CD8-positive, alpha-beta memory T cell (primary cell): ENCODE results near the gene GRIN3B. TPM values are rescaled to one million over a fixed set of nuclear protein-coding genes. Genes with fewer than 3 reads are reported as not detected.

Experiments
- CTCF ChIA-PET: fragments of 350-600 bp; sonication (Branson Sonifier 250); formaldehyde crosslinking; loops from one replicate; lab custom pipeline; 2021; ENCODE audit warnings: antibody characterized with exemption; lab: Charles Lee
- POLR2A ChIA-PET: fragments of 350-600 bp; sonication (Branson Sonifier 250); formaldehyde crosslinking; loops from one replicate; lab custom pipeline; 2021; ENCODE audit warnings: antibody characterized with exemption; lab: Charles Lee
- DNase-seq, 5 donors: peaks; one replicate each; pipeline versions ENCODE4 v3.0.0 to v3.0.0-alpha.2; 2020 to 2022; ENCODE audit warnings: mixed read lengths in 1 of 5
- H3K27ac ChIP-seq: one replicate; pipeline ENCODE4 v1.7.0; 2013; ENCODE audit warnings: low read depth, mild to moderate bottlenecking, low read length, moderate library complexity
- H3K27me3 ChIP-seq: 2 replicates; pipeline ENCODE4 v1.7.0; 2013; ENCODE audit warnings: low read length, mild to moderate bottlenecking; ENCODE audit not compliant: insufficient read depth, poor library complexity, severe bottlenecking
- H3K36me3 ChIP-seq: 2 replicates; pipeline ENCODE4 v1.7.0; 2013; ENCODE audit warnings: mild to moderate bottlenecking, low read length, moderate library complexity; ENCODE audit not compliant: insufficient read depth
- H3K4me1 ChIP-seq: 2 replicates; pipeline ENCODE4 v1.7.0; 2013; ENCODE audit warnings: mild to moderate bottlenecking, low read length, moderate library complexity; ENCODE audit not compliant: insufficient read depth
- H3K4me3 ChIP-seq: 2 replicates; pipeline ENCODE4 v1.7.0; 2013; ENCODE audit warnings: mild to moderate bottlenecking, low read length
- H3K9me3 ChIP-seq: 2 replicates; pipeline ENCODE4 v1.7.0; 2013; ENCODE audit warnings: mild to moderate bottlenecking, low read length
- H3K27ac Mint-ChIP-seq, 8 donors: one replicate each; pipeline ENCODE4 v1.8.0; 2020 to 2021; ENCODE audit warnings: mixed read lengths in 8 of 8, mild to moderate bottlenecking in 6 of 8, inconsistent platforms in 3 of 8, moderate library complexity in 3 of 8
- H3K27me3 Mint-ChIP-seq, 2 donors: one replicate each; pipeline ENCODE4 v1.8.0; 2020 to 2021; ENCODE audit warnings: mixed read lengths in 2 of 2, mild to moderate bottlenecking in 1 of 2, moderate library complexity in 1 of 2
- H3K36me3 Mint-ChIP-seq, 3 donors: one replicate each; pipeline ENCODE4 v1.8.0; 2020 to 2021; ENCODE audit warnings: mixed read lengths in 3 of 3, inconsistent platforms in 1 of 3, mild to moderate bottlenecking in 1 of 3
- H3K4me1 Mint-ChIP-seq, 3 donors: one replicate each; pipeline ENCODE4 v1.8.0; 2020 to 2021; ENCODE audit warnings: mixed read lengths in 3 of 3, inconsistent platforms in 1 of 3, mild to moderate bottlenecking in 1 of 3
- H3K4me3 Mint-ChIP-seq, 7 donors: one replicate each; pipeline ENCODE4 v1.8.0; 2020 to 2021; ENCODE audit warnings: mixed read lengths in 7 of 7, mild to moderate bottlenecking in 6 of 7, moderate library complexity in 4 of 7, inconsistent platforms in 2 of 7
- H3K9me3 Mint-ChIP-seq, 5 donors: one replicate each; pipeline ENCODE4 v1.8.0; 2020 to 2022; ENCODE audit warnings: mixed read lengths in 5 of 5, mild to moderate bottlenecking in 3 of 5, moderate library complexity in 2 of 5, inconsistent platforms in 1 of 5
- polyA plus RNA-seq: library from polyadenylated mRNA; unstranded; fragments of 300-500 nt; fragmentation: Illumina TruSeq; gene quantifications from one replicate; pipeline ENCODE4 v1.2.3, GENCODE V29; 2021
- total RNA-seq, 2 experiments: library from RNA; stranded (reverse); gene quantifications; one replicate each; pipeline ENCODE4 v1.2.3, GENCODE V29; 2021

The GRIN3B gene
- total and polyA plus RNA-seq, 3 experiments from 2014 or later = not detected

GRCh38 chr19:982567-983170, 17.6 kb upstream of the GRIN3B start:
- Histone ChIP-seq H3K27ac (no peak overlapping the region), H3K4me1 (peaks cover 18% of the 10 kb centered on the region), H3K4me3 (no peak overlapping the region), H3K9me3 (no peaks in the 10 kb centered on the region), H3K27me3 (no peaks in the 10 kb centered on the region), H3K36me3 (no peaks in the 10 kb centered on the region)
- Mint-ChIP-seq H3K9me3 (no peaks in the 10 kb centered on the region), H3K4me1 (peaks cover 15 to 24% (median 23%) of the 10 kb centered on the region in 3 donors), H3K36me3 (peaks cover 0 to 24% (median 0%) of the 10 kb centered on the region in 3 donors), H3K27ac (peak overlapping the region in 4 of 8 donors; percentile 38 to 74 (median 54)), H3K4me3 (peak overlapping the region in 5 of 7 donors; percentile 17 to 38 (median 34)), H3K27me3 (no peaks in the 10 kb centered on the region)
- peak; percentile 64 to 77 (median 70) for DNase-seq
- POLR2A ChIA-PET = interaction anchor here (2.1 kb wide), 1 partner anchor 60 kb away, joined by 11 read pairs; no protein-coding TSS in a partner anchor
- CTCF ChIA-PET = interaction anchor here (0.7 to 5.5 kb wide), 14 partner anchors 14 to 213 kb away, joined by 3 to 116 read pairs (median 6); partner anchors contain the start of genes CFD, RNU6-2 and TMEM259

GRCh38 chr19:984165-984967, 15.9 kb upstream of the GRIN3B start, which contains the start of gene WDR18:
WDR18 (plus strand) TSS chr19:984345; CDS start chr19:984354, 9 bp downstream.
- CTCF ChIA-PET = interaction anchor here (0.8 to 5.5 kb wide), 25 partner anchors 11 to 260 kb away, joined by 3 to 116 read pairs (median 4); partner anchors contain the start of genes ARHGAP45, CFD, CNN2 and RNU6-2
- Mint-ChIP-seq H3K27me3 (no peaks in the 10 kb centered on the region), H3K9me3 (no peaks in the 10 kb centered on the region), H3K4me3 (peak within 1 kb of the TSS; percentile 89 to 98 (median 93)), H3K27ac (peak within 1 kb of the TSS; percentile 85 to 96 (median 92)), H3K36me3 (peaks cover 0 to 35% (median 0%) of the 10 kb centered on the region in 3 donors), H3K4me1 (peaks cover 15 to 30% (median 24%) of the 10 kb centered on the region in 3 donors)
- H3K27me3 ChIP-seq = no peaks in the 10 kb centered on the region
- H3K27ac ChIP-seq = peak within 1 kb of the TSS; percentile 87
- peak within 1 kb of the TSS; percentile 76 for H3K4me3 ChIP-seq
- H3K4me1 ChIP-seq = peaks cover 18% of the 10 kb centered on the region
- peak; percentile 75 to 92 (median 84) for DNase-seq
- no peaks in the 10 kb centered on the region for H3K9me3 ChIP-seq
- POLR2A ChIA-PET = interaction anchor here (0.6 to 2.9 kb wide), 23 partner anchors 11 to 621 kb away, joined by 3 to 24 read pairs (median 4); partner anchors contain the start of genes ABCA7, ARHGAP45, RNU6-2 and TMEM259
- no peaks in the 10 kb centered on the region for H3K36me3 ChIP-seq

- Histone ChIP-seq H3K9me3 (no peaks in the 10 kb centered on the region), H3K4me3 (no peak overlapping the region), H3K27me3 (no peaks in the 10 kb centered on the region), H3K27ac (no peak overlapping the region), H3K36me3 (no peaks in the 10 kb centered on the region), H3K4me1 (peaks cover 18% of the 10 kb centered on the region)
- POLR2A ChIA-PET = interaction anchor here (1.7 to 2.9 kb wide), 3 partner anchors 11 to 67 kb away, joined by 3 to 24 read pairs (median 18); no protein-coding TSS in a partner anchor
- peak overlapping the region in 2 of 8 donors; percentile 57 to 85 for H3K27ac Mint-ChIP-seq
- H3K4me1 Mint-ChIP-seq = peaks cover 15 to 30% (median 24%) of the 10 kb centered on the region in 3 donors
- no peaks in the 10 kb centered on the region for H3K9me3 Mint-ChIP-seq
- CTCF ChIA-PET = interaction anchor here (2.9 to 5.5 kb wide), 2 partner anchors 64 to 122 kb away, joined by 29 to 116 read pairs; no protein-coding TSS in a partner anchor
- H3K4me3 Mint-ChIP-seq = peak overlapping the region in 6 of 7 donors; percentile 26 to 94 (median 90)
- DNase-seq = peak in 1 of 5 donors; percentile 42
- H3K27me3 Mint-ChIP-seq = no peaks in the 10 kb centered on the region
- H3K36me3 Mint-ChIP-seq = peaks cover 0 to 45% (median 0%) of the 10 kb centered on the region in 3 donors
These were observed 14.1 kb upstream of the GRIN3B start for GRCh38 chr19:986083-986482.

- Mint-ChIP-seq H3K36me3 (peaks cover 0 to 49% (median 0%) of the 10 kb centered on the region in 3 donors), H3K4me3 (no peak overlapping the region), H3K27me3 (no peaks in the 10 kb centered on the region), H3K9me3 (no peaks in the 10 kb centered on the region), H3K4me1 (peaks cover 15 to 27% (median 24%) of the 10 kb centered on the region in 3 donors), H3K27ac (no peak overlapping the region)
- peak in 1 of 5 donors; percentile 38 for DNase-seq
- Histone ChIP-seq H3K9me3 (no peaks in the 10 kb centered on the region), H3K27ac (no peak overlapping the region), H3K27me3 (no peaks in the 10 kb centered on the region), H3K36me3 (no peaks in the 10 kb centered on the region), H3K4me3 (no peak overlapping the region), H3K4me1 (peaks cover 15% of the 10 kb centered on the region)
- ChIA-PET POLR2A (no interaction called here), CTCF (interaction anchor here (0.7 to 1.9 kb wide), 3 partner anchors 8 to 124 kb away, joined by 3 to 6 read pairs (median 3); no protein-coding TSS in a partner anchor)
These were observed 12.1 kb upstream of the GRIN3B start for GRCh38 chr19:988081-988480.

GRCh38 chr19:988510-988909, 11.7 kb upstream of the GRIN3B start:
- no peaks in the 10 kb centered on the region for H3K27me3 Mint-ChIP-seq
- peak in 1 of 5 donors; percentile 36 for DNase-seq
- CTCF ChIA-PET = interaction anchor here (1.5 to 1.9 kb wide), 2 partner anchors 66 to 125 kb away, joined by 3 to 6 read pairs; no protein-coding TSS in a partner anchor
- Histone ChIP-seq H3K4me3 (no peak overlapping the region), H3K9me3 (no peaks in the 10 kb centered on the region), H3K27me3 (no peaks in the 10 kb centered on the region), H3K4me1 (peaks cover 12% of the 10 kb centered on the region), H3K27ac (no peak overlapping the region), H3K36me3 (no peaks in the 10 kb centered on the region)
- peaks cover 0 to 54% (median 0%) of the 10 kb centered on the region in 3 donors for H3K36me3 Mint-ChIP-seq
- H3K27ac Mint-ChIP-seq = peak overlapping the region in 1 of 8 donors; percentile 60
- peak overlapping the region in 1 of 7 donors; percentile 69 for H3K4me3 Mint-ChIP-seq
- H3K9me3 Mint-ChIP-seq = no peaks in the 10 kb centered on the region
- POLR2A ChIA-PET = interaction anchor here (0.8 kb wide), 1 partner anchor 15 kb away, joined by 5 read pairs; no protein-coding TSS in a partner anchor
- peaks cover 15 to 27% (median 24%) of the 10 kb centered on the region in 3 donors for H3K4me1 Mint-ChIP-seq

GRCh38 chr19:989381-990081, 10.7 kb upstream of the GRIN3B start:
- H3K27ac Mint-ChIP-seq = peak overlapping the region in 1 of 8 donors; percentile 63
- ChIA-PET POLR2A (interaction anchor here (0.8 kb wide), 1 partner anchor 14 kb away, joined by 5 read pairs; no protein-coding TSS in a partner anchor), CTCF (interaction anchor here (1.5 kb wide), 1 partner anchor 126 kb away, joined by 3 read pairs; no protein-coding TSS in a partner anchor)
- H3K4me3 ChIP-seq = no peak overlapping the region
- H3K9me3 ChIP-seq = no peaks in the 10 kb centered on the region
- H3K4me3 Mint-ChIP-seq = no peak overlapping the region
- no peaks in the 10 kb centered on the region for H3K27me3 Mint-ChIP-seq
- H3K4me1 ChIP-seq = peaks cover 6% of the 10 kb centered on the region
- no peaks in the 10 kb centered on the region for H3K27me3 ChIP-seq
- DNase-seq = peak in 1 of 5 donors; percentile 47
- H3K4me1 Mint-ChIP-seq = peaks cover 10 to 19% (median 14%) of the 10 kb centered on the region in 3 donors
- no peaks in the 10 kb centered on the region for H3K9me3 Mint-ChIP-seq
- peaks cover 0 to 54% (median 0%) of the 10 kb centered on the region in 3 donors for H3K36me3 Mint-ChIP-seq
- H3K27ac ChIP-seq = no peak overlapping the region
- H3K36me3 ChIP-seq = no peaks in the 10 kb centered on the region

- no peak overlapping the region for H3K27ac Mint-ChIP-seq
- no peak for DNase-seq
- H3K36me3 ChIP-seq = no peaks in the 10 kb centered on the region
- peaks cover 0 to 52% (median 0%) of the 10 kb centered on the region in 3 donors for H3K36me3 Mint-ChIP-seq
- H3K4me1 Mint-ChIP-seq = peaks cover 6 to 13% (median 9%) of the 10 kb centered on the region in 3 donors
- H3K4me1 ChIP-seq = peaks cover under 1% of the 10 kb centered on the region
- H3K9me3 Mint-ChIP-seq = no peaks in the 10 kb centered on the region
- no peak overlapping the region for H3K4me3 ChIP-seq
- H3K4me3 Mint-ChIP-seq = no peak overlapping the region
- H3K27ac ChIP-seq = no peak overlapping the region
- H3K27me3 Mint-ChIP-seq = no peaks in the 10 kb centered on the region
- POLR2A ChIA-PET = no interaction called here
- no peaks in the 10 kb centered on the region for H3K9me3 ChIP-seq
- CTCF ChIA-PET = no interaction called here
- no peaks in the 10 kb centered on the region for H3K27me3 ChIP-seq
These were observed 10.1 kb upstream of the GRIN3B start for GRCh38 chr19:990119-990571.
